Neural cell (in vitro differentiated cells): ENCODE data around the gene TBC1D5.

Experiments
- EP300 ChIP-seq: fragments of 450-650 bp; conservative IDR thresholded peaks from 2 replicates; pipeline ENCODE4 v1.6.1; 2014; ENCODE audit warnings: antibody characterized with exemption, mild to moderate bottlenecking, moderate library complexity; ENCODE audit not compliant: poor library complexity, severe bottlenecking
- RAD21 ChIP-seq: fragments of 450-650 bp; conservative IDR thresholded peaks from 2 replicates; pipeline ENCODE4 v1.6.1; 2014; ENCODE audit warnings: antibody characterized with exemption, mild to moderate bottlenecking, moderate library complexity

DNA sequence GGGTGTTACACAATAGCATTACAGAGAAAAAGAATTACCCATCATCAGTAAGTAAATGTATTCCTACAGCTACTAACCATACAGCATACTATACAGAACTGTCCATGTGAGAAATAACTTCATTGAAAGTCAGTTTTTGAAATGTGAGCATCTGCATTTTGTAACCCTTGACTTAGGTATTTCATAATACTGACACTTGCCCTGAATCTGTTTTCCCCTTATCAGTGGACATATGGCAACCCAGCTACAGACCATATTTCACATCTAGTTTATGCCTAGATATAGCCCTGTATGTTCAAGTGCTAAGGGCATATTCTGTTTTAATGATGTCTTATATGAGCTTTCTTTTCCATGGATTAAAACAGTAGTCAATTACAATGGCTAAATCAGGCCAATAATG, 297.6 kb downstream of the TBC1D5 start:
- TF ChIP-seq EP300 (no peak), RAD21 (no peak)
